ENCODE data around the gene TASOR2. TPM values are rescaled to one million over a fixed set of nuclear protein-coding genes. Genes with fewer than 3 reads are reported as not detected.

TASOR2 gene
- total RNA-seq, 1 experiment from 2014 or later = 55.3 TPM

- H3K9me3 ChIP-seq (replicated peaks) = no peaks in the 10 kb centered on the region
- H3K4me3 ChIP-seq = no peak overlapping the region
- no peaks in the 10 kb centered on the region for H3K36me3 ChIP-seq
- no peaks in the 10 kb centered on the region for H3K4me1 ChIP-seq (replicated peaks)
- no peak overlapping the region for H3K27ac ChIP-seq
- H3K27me3 ChIP-seq (replicated peaks) = no peaks in the 10 kb centered on the region
- DNase-seq (ENCODE audit: low read depth in 1 of 2, low spot score in 2 of 2) = no peak
These were observed 37.0 kb upstream of the TASOR2 start for GRCh38 chr10:5647507-5648240.

GRCh38 chr10:5648494-5649457 lies 35.9 kb upstream of the TASOR2 start:
- Histone ChIP-seq H3K4me3 (no peak overlapping the region), H3K36me3 (no peaks in the 10 kb centered on the region), H3K4me1 (replicated peaks) (no peaks in the 10 kb centered on the region), H3K27me3 (replicated peaks) (no peaks in the 10 kb centered on the region), H3K27ac (no peak overlapping the region), H3K9me3 (replicated peaks) (no peaks in the 10 kb centered on the region)
- no peak for DNase-seq (ENCODE audit: low read depth in 1 of 2, low spot score in 2 of 2)

- Histone ChIP-seq H3K36me3 (no peaks in the 10 kb centered on the region), H3K4me3 (no peak overlapping the region), H3K4me1 (replicated peaks) (no peaks in the 10 kb centered on the region), H3K27me3 (replicated peaks) (no peaks in the 10 kb centered on the region), H3K9me3 (replicated peaks) (no peaks in the 10 kb centered on the region), H3K27ac (no peak overlapping the region)
- no peak for DNase-seq (ENCODE audit: low read depth in 1 of 2, low spot score in 2 of 2)
These were observed 34.9 kb upstream of the TASOR2 start for GRCh38 chr10:5649746-5650145.

- DNase-seq (ENCODE audit: low read depth in 1 of 2, low spot score in 2 of 2) = no peak
- Histone ChIP-seq H3K27ac (no peak overlapping the region), H3K36me3 (no peaks in the 10 kb centered on the region), H3K9me3 (replicated peaks) (no peaks in the 10 kb centered on the region), H3K4me1 (replicated peaks) (no peaks in the 10 kb centered on the region), H3K27me3 (replicated peaks) (no peaks in the 10 kb centered on the region), H3K4me3 (no peak overlapping the region)
These were observed 33.8 kb upstream of the TASOR2 start for GRCh38 chr10:5650664-5651387.

GRCh38 chr10:5651388-5651764 lies 33.3 kb upstream of the TASOR2 start:
- Histone ChIP-seq H3K27ac (no peak overlapping the region), H3K36me3 (no peaks in the 10 kb centered on the region), H3K4me1 (replicated peaks) (no peaks in the 10 kb centered on the region), H3K4me3 (no peak overlapping the region), H3K9me3 (replicated peaks) (no peaks in the 10 kb centered on the region), H3K27me3 (replicated peaks) (no peaks in the 10 kb centered on the region)
- no peak for DNase-seq (ENCODE audit: low read depth in 1 of 2, low spot score in 2 of 2)

GRCh38 chr10:5652746-5653145 lies 31.9 kb upstream of the TASOR2 start:
- no peak for DNase-seq (ENCODE audit: low read depth in 1 of 2, low spot score in 2 of 2)
- H3K36me3 ChIP-seq = no peaks in the 10 kb centered on the region
- H3K4me1 ChIP-seq (replicated peaks) = no peaks in the 10 kb centered on the region
- no peaks in the 10 kb centered on the region for H3K9me3 ChIP-seq (replicated peaks)
- no peak overlapping the region for H3K27ac ChIP-seq
- H3K4me3 ChIP-seq = no peak overlapping the region
- no peaks in the 10 kb centered on the region for H3K27me3 ChIP-seq (replicated peaks)

- Histone ChIP-seq H3K27me3 (replicated peaks) (no peaks in the 10 kb centered on the region), H3K4me3 (no peak overlapping the region), H3K27ac (no peak overlapping the region), H3K9me3 (replicated peaks) (no peaks in the 10 kb centered on the region), H3K4me1 (replicated peaks) (no peaks in the 10 kb centered on the region), H3K36me3 (no peaks in the 10 kb centered on the region)
- no peak for DNase-seq (ENCODE audit: low read depth in 1 of 2, low spot score in 2 of 2)
These were observed 30.4 kb upstream of the TASOR2 start for GRCh38 chr10:5654218-5654755.

GRCh38 chr10:5655121-5655520 lies 29.5 kb upstream of the TASOR2 start:
- no peaks in the 10 kb centered on the region for H3K4me1 ChIP-seq (replicated peaks)
- H3K4me3 ChIP-seq = no peak overlapping the region
- H3K36me3 ChIP-seq = no peaks in the 10 kb centered on the region
- DNase-seq (ENCODE audit: low read depth in 1 of 2, low spot score in 2 of 2) = no peak
- no peak overlapping the region for H3K27ac ChIP-seq
- H3K9me3 ChIP-seq (replicated peaks) = no peaks in the 10 kb centered on the region
- no peaks in the 10 kb centered on the region for H3K27me3 ChIP-seq (replicated peaks)

- H3K4me3 ChIP-seq = no peak overlapping the region
- H3K9me3 ChIP-seq (replicated peaks) = no peaks in the 10 kb centered on the region
- H3K27me3 ChIP-seq (replicated peaks) = no peaks in the 10 kb centered on the region
- no peak overlapping the region for H3K27ac ChIP-seq
- no peak for DNase-seq (ENCODE audit: low read depth in 1 of 2, low spot score in 2 of 2)
- H3K36me3 ChIP-seq = no peaks in the 10 kb centered on the region
- H3K4me1 ChIP-seq (replicated peaks) = no peaks in the 10 kb centered on the region
These were observed 27.7 kb upstream of the TASOR2 start for GRCh38 chr10:5656737-5657579.

GRCh38 chr10:5658871-5659618 lies 25.6 kb upstream of the TASOR2 start:
- no peak overlapping the region for H3K4me3 ChIP-seq
- H3K36me3 ChIP-seq = no peaks in the 10 kb centered on the region
- H3K27ac ChIP-seq = no peak overlapping the region
- no peaks in the 10 kb centered on the region for H3K4me1 ChIP-seq (replicated peaks)
- no peaks in the 10 kb centered on the region for H3K27me3 ChIP-seq (replicated peaks)
- DNase-seq (ENCODE audit: low read depth in 1 of 2, low spot score in 2 of 2) = no peak
- H3K9me3 ChIP-seq (replicated peaks) = no peaks in the 10 kb centered on the region

- no peak overlapping the region for H3K27ac ChIP-seq
- H3K9me3 ChIP-seq (replicated peaks) = no peaks in the 10 kb centered on the region
- H3K36me3 ChIP-seq = no peaks in the 10 kb centered on the region
- H3K4me3 ChIP-seq = no peak overlapping the region
- H3K27me3 ChIP-seq (replicated peaks) = no peaks in the 10 kb centered on the region
- H3K4me1 ChIP-seq (replicated peaks) = no peaks in the 10 kb centered on the region
- no peak for DNase-seq (ENCODE audit: low read depth in 1 of 2, low spot score in 2 of 2)
These were observed 24.7 kb upstream of the TASOR2 start for GRCh38 chr10:5659702-5660528.

GRCh38 chr10:5661043-5661442 lies 23.6 kb upstream of the TASOR2 start:
- Histone ChIP-seq H3K4me3 (no peak overlapping the region), H3K36me3 (0 out of 2 replicates have a peak, but pooled peaks cover under 1% of the 10 kb centered on the region), H3K27me3 (replicated peaks) (no peaks in the 10 kb centered on the region), H3K27ac (no peak overlapping the region), H3K4me1 (replicated peaks) (peaks cover 7% of the 10 kb centered on the region), H3K9me3 (replicated peaks) (no peaks in the 10 kb centered on the region)
- DNase-seq (ENCODE audit: low read depth in 1 of 2, low spot score in 2 of 2) = no peak
